ENCODE data around the gene COPE. TPM values are rescaled to one million over a fixed set of nuclear protein-coding genes. Genes with fewer than 3 reads are reported as not detected.

COPE gene
- total and polyA plus RNA-seq, 2 of the 8 experiments (the other 6 are each of a cell fraction or from before 2014, with no cell fraction given): 178 to 356 TPM

GRCh38 chr19:18878058-18878797 lies 41.0 kb downstream of the COPE start:
- no peak overlapping the region for H4K8ac ChIP-seq (ENCODE audit: extremely low read depth, insufficient read depth, low read length)
- H2BK20ac ChIP-seq (ENCODE audit: low read length): no peak overlapping the region
- peaks cover 2 to 6% of the 10 kb centered on the region in 2 experiments for H4K20me1 ChIP-seq (replicated peaks in 1 of 2; ENCODE audit: control insufficient read depth in 1 of 2, insufficient read depth in 2 of 2, low read length in 2 of 2)
- H3K4me1 ChIP-seq (replicated peaks in 1 of 4; ENCODE audit: control insufficient read depth in 3 of 4, insufficient read depth in 4 of 4, low read length in 3 of 4): no peaks in the 10 kb centered on the region; a peak in 4 of 7 replicates
- no peak overlapping the region for H3K23ac ChIP-seq (ENCODE audit: insufficient read length)
- CTCF ChIA-PET (ENCODE audit: partially characterized antibody): interaction anchor here (0.8 to 2.6 kb wide), 3 partner anchors 12 to 26 kb away, joined by 3 to 16 read pairs (median 4); no protein-coding TSS in a partner anchor
- H3K36me3 ChIP-seq (ENCODE audit: control insufficient read depth in 2 of 4, insufficient read depth in 4 of 4, low read length in 3 of 4): peaks cover 0 to 13% (median 4%) of the 10 kb centered on the region in 4 experiments; a peak in 3 of 8 replicates
- H3K27ac ChIP-seq (ENCODE audit: low read depth, low read length): no peak overlapping the region
- H3K27me3 ChIP-seq (replicated peaks in 1 of 4; ENCODE audit: control insufficient read depth in 3 of 4, extremely low read depth in 1 of 4, insufficient read depth in 3 of 4, low read length in 3 of 4): no peaks in the 10 kb centered on the region; a peak in 1 of 7 replicates
- H3K9ac ChIP-seq (replicated peaks in 1 of 4; ENCODE audit: extremely low read depth in 1 of 4, low read depth in 3 of 4, low read length in 3 of 4): no peak overlapping the region
- TF ChIP-seq MAX (IDR thresholded peaks at IDR 0.05) (no peak), ATF2 (IDR thresholded peaks at IDR 0.05; ENCODE audit: low read length) (no peak), CHD1 (IDR thresholded peaks at IDR 0.05; ENCODE audit: low read depth, low read length) (no peak), GABPA (IDR thresholded peaks at IDR 0.05; ENCODE audit: borderline replicate concordance, insufficient read depth, low read length) (no peak), EZH2 (IDR thresholded peaks at IDR 0.05; ENCODE audit: low read depth, low read length, severe bottlenecking) (no peak), PHF8 (conservative IDR thresholded peaks at IDR 0.05; ENCODE audit: low read depth, low read length) (no peak), FOSL1 (IDR thresholded peaks at IDR 0.05; ENCODE audit: insufficient read depth, low read depth, low read length) (no peak)
- H2AFZ ChIP-seq (ENCODE audit: low read length): no peak overlapping the region
- no peak overlapping the region for H2AK5ac ChIP-seq (ENCODE audit: low read depth, low read length)
- no peaks in the 10 kb centered on the region; a peak in 1 of 4 replicates for H3K9me3 ChIP-seq (ENCODE audit: insufficient read depth in 2 of 2, low read depth in 1 of 2, low read length in 1 of 2)
- H2BK15ac ChIP-seq (ENCODE audit: low read length): no peak overlapping the region
- POLR2A ChIA-PET (ENCODE audit: partially characterized antibody): interaction anchor here (0.8 to 1.1 kb wide), 3 partner anchors 9 to 49 kb away, joined by 3 to 4 read pairs (median 4); no protein-coding TSS in a partner anchor
- no peak for DNase-seq (ENCODE audit: low read depth in 1 of 2, low spot score in 2 of 2)
- FAIRE-seq: no peak
- no peaks in the 10 kb centered on the region for H3K79me1 ChIP-seq (ENCODE audit: low read depth, low read length)
- H2BK5ac ChIP-seq (ENCODE audit: low read depth, low read length): no peak overlapping the region
- no peak overlapping the region for H2BK120ac ChIP-seq (replicated peaks; ENCODE audit: low read depth, low read length)
- H2BK12ac ChIP-seq (ENCODE audit: low read depth, low read length): no peak overlapping the region
- no peak overlapping the region for H3K56ac ChIP-seq (replicated peaks; ENCODE audit: insufficient read length, low read depth, low read length)
- WGBS, 2 experiments (ENCODE audit: extremely low coverage in 1 of 2, insufficient coverage in 1 of 2, insufficient read length in 1 of 2, insufficient replicate concordance in 2 of 2, low coverage in 1 of 2, low lambda C conversion rate in 2 of 2, missing lambda C conversion rate in 1 of 2): 89% methylated on average over 20 of the region's 25 CpGs; no CpG with 5 or more reads in 1 of the 2 experiments
- H3K79me2 ChIP-seq (ENCODE audit: control insufficient read depth in 1 of 2, insufficient read depth in 2 of 2, low read length in 2 of 2): no peaks in the 10 kb centered on the region
- H4K91ac ChIP-seq (replicated peaks; ENCODE audit: insufficient read length, low read length): no peak overlapping the region
- H3K4me3 ChIP-seq (ENCODE audit: extremely low read depth in 1 of 4, insufficient read depth in 2 of 4, low read depth in 3 of 4, low read length in 4 of 4): no peak overlapping the region
- no peak overlapping the region for H4K5ac ChIP-seq (ENCODE audit: insufficient read length, low read depth, low read length)
- H3K18ac ChIP-seq (ENCODE audit: extremely low read depth, low read length): no peak overlapping the region
- H3K4me2 ChIP-seq (ENCODE audit: insufficient read depth in 1 of 2, low read depth in 2 of 2, low read length in 2 of 2): no peak overlapping the region
- no peaks in the 10 kb centered on the region; the same call in 1 of the 2 replicates for H3K23me2 ChIP-seq (ENCODE audit: low read depth, low read length)
- H3K14ac ChIP-seq (ENCODE audit: insufficient read length): no peak overlapping the region
- H3K4ac ChIP-seq (replicated peaks; ENCODE audit: insufficient read length, low read depth, low read length): no peak overlapping the region
